GM12891 (cell line): ENCODE measurements around the gene PKP2.

Experiments used
- POLR2A ChIP-seq: IDR thresholded peaks from 2 replicates; pipeline ENCODE4 v1.6.1; 2011; ENCODE audit warnings: low read depth, low read length, control low read depth
- POLR2AphosphoS5 ChIP-seq: IDR thresholded peaks from 2 replicates; pipeline ENCODE4 v1.6.1; 2011; ENCODE audit warnings: low read depth, low read length, control low read depth

DNA sequence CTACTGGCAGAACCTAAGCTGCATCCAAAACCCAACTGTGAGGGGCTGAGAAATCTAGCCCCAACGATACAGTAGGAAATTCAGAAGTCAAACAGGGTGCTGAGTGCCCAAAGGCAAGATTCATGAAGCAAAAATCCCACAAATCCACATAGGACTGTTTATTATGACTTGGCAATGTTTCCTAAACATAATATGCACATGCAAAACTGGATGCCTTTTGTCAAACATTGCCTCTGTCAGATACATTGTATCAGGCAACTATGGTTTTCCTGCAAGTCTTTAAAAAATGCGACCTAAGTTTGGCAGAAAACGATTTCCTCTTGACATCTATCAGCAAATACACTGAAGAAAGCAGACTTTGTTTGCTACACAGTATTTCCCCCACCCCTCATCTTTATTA lies 113.5 kb downstream of the PKP2 start:
- no peak for TF ChIP-seq POLR2AphosphoS5
- no peak for TF ChIP-seq POLR2A
